CD4-positive, alpha-beta T cell (primary cell): ENCODE data around the gene TLE1. TPM values are rescaled to one million over a fixed set of nuclear protein-coding genes. Genes with fewer than 3 reads are reported as not detected.

Experiments used
- ATAC-seq: fragments of 200-7000 bp; cut with Tn5 transposase; one replicate; pipeline ENCODE4 v1.10.0; 2022; ENCODE audit warnings: mild to moderate bottlenecking; ENCODE audit not compliant: poor library complexity
- CTCF ChIA-PET: fragments of 350-600 bp; sonication (Branson Sonifier 250); formaldehyde crosslinking; loops from one replicate; lab custom pipeline; 2021; ENCODE audit warnings: antibody characterized with exemption, inconsistent platforms; lab: Charles Lee
- POLR2A ChIA-PET: fragments of 350-600 bp; sonication (Branson Sonifier 250); formaldehyde crosslinking; loops from one replicate; lab custom pipeline; 2021; ENCODE audit warnings: antibody characterized with exemption, inconsistent platforms; lab: Charles Lee
- DNase-seq, 14 experiments: peaks; one replicate each; pipeline ENCODE4 v3.0.0-alpha.2; 2013 to 2020; ENCODE audit warnings: mixed read lengths in 2 of 14
- H3K27ac ChIP-seq, 2 donors: one replicate each; pipeline versions ENCODE4 v1.5.1 to v1.7.0; 2013; ENCODE audit warnings: low read length in 2 of 2, low read depth in 1 of 2, mild to moderate bottlenecking in 1 of 2
- H3K27me3 ChIP-seq, 2 experiments: 1 replicate in 1 of 2; 2 replicates in 1 of 2; pipeline versions ENCODE4 v1.6.1 to v1.7.0; 2013; ENCODE audit warnings: low read length in 2 of 2, control low read depth in 1 of 2, mild to moderate bottlenecking in 1 of 2, moderate library complexity in 1 of 2; ENCODE audit not compliant: insufficient read depth in 2 of 2, control insufficient read depth in 1 of 2
- H3K36me3 ChIP-seq: one replicate; pipeline ENCODE4 v1.6.1; 2013; ENCODE audit warnings: low read length, control low read depth; ENCODE audit not compliant: insufficient read depth
- H3K4me1 ChIP-seq: one replicate; pipeline ENCODE4 v1.6.1; 2013; ENCODE audit warnings: low read length, control low read depth; ENCODE audit not compliant: insufficient read depth
- H3K4me3 ChIP-seq: one replicate; pipeline ENCODE4 v1.5.1; 2013; ENCODE audit warnings: mild to moderate bottlenecking, low read length, moderate library complexity
- H3K9me3 ChIP-seq, 2 experiments: 1 replicate in 1 of 2; 2 replicates in 1 of 2; pipeline versions ENCODE4 v1.6.1 to v1.7.0; 2013; ENCODE audit warnings: low read length in 2 of 2, mild to moderate bottlenecking in 2 of 2, control low read depth in 1 of 2, moderate library complexity in 1 of 2; ENCODE audit not compliant: control insufficient read depth in 1 of 2, insufficient read depth in 1 of 2
- H3K27ac Mint-ChIP-seq: one replicate; pipeline ENCODE4 v1.8.0; 2020; ENCODE audit warnings: mixed read lengths
- H3K27me3 Mint-ChIP-seq: one replicate; pipeline ENCODE4 v1.8.0; 2021; ENCODE audit warnings: mixed read lengths
- H3K36me3 Mint-ChIP-seq: one replicate; pipeline ENCODE4 v1.8.0; 2021; ENCODE audit warnings: low read depth, mixed read lengths
- H3K4me1 Mint-ChIP-seq: one replicate; pipeline ENCODE4 v1.8.0; 2021; ENCODE audit warnings: low read depth, mixed read lengths
- H3K4me3 Mint-ChIP-seq: one replicate; pipeline ENCODE4 v1.8.0; 2020; ENCODE audit warnings: mild to moderate bottlenecking, mixed read lengths
- H3K9me3 Mint-ChIP-seq: one replicate; pipeline ENCODE4 v1.8.0; 2020; ENCODE audit warnings: mixed read lengths
- CTCF ChIP-seq: fragments of 200-600 bp; IDR thresholded peaks from one replicate; pipeline ENCODE4 v1.8.0; 2022; ENCODE audit warnings: antibody characterized with exemption, mild to moderate bottlenecking
- intact Hi-C, 2 experiments: fragments of 100-400 bp; cut with DNase I in 1 of 2; cut with micrococcal nuclease in 1 of 2; formaldehyde crosslinking; loops; one replicate each; pipeline versions ENCODE4 v1.15.1 to v1.9.0; 2023 to 2025; cut with DNase I, micrococcal nuclease
- total RNA-seq, 174 experiments: library from RNA in 2 of 174; stranded (reverse) in 2 of 174; gene quantifications; one replicate each; pipeline ENCODE4 v1.2.3 and lab custom pipeline; 2021 to 2026

Gene TLE1
- total RNA-seq, 2 experiments from 2014 or later, result 3.4 to 3.5 TPM

GRCh38 chr9:81634915-81635516 is 54.3 kb downstream of the TLE1 start:
- no peak for ATAC-seq
- Mint-ChIP-seq H3K9me3 (no peaks in the 10 kb centered on the region), H3K4me3 (no peak overlapping the region), H3K4me1 (no peaks in the 10 kb centered on the region), H3K36me3 (no peaks in the 10 kb centered on the region), H3K27me3 (no peaks in the 10 kb centered on the region), H3K27ac (no peak overlapping the region)
- DNase-seq, result no peak
- no peaks in the 10 kb centered on the region for H3K36me3 ChIP-seq
- H3K4me1 ChIP-seq, result no peaks in the 10 kb centered on the region
- H3K27me3 ChIP-seq, result no peaks in the 10 kb centered on the region
- no peak overlapping the region for H3K27ac ChIP-seq
- ChIA-PET POLR2A (no interaction called here), CTCF (no interaction called here)
- no peaks in the 10 kb centered on the region for H3K9me3 ChIP-seq
- no peak overlapping the region for H3K4me3 ChIP-seq
- intact Hi-C loops, result no loop called here
- no peak for TF ChIP-seq CTCF

GRCh38 chr9:81633952-81634854 is 55.1 kb downstream of the TLE1 start:
- Mint-ChIP-seq H3K27ac (no peak overlapping the region), H3K27me3 (no peaks in the 10 kb centered on the region), H3K36me3 (no peaks in the 10 kb centered on the region), H3K4me1 (no peaks in the 10 kb centered on the region), H3K4me3 (no peak overlapping the region), H3K9me3 (no peaks in the 10 kb centered on the region)
- Histone ChIP-seq H3K4me3 (no peak overlapping the region), H3K9me3 (no peaks in the 10 kb centered on the region), H3K4me1 (no peaks in the 10 kb centered on the region), H3K27ac (no peak overlapping the region), H3K36me3 (no peaks in the 10 kb centered on the region), H3K27me3 (no peaks in the 10 kb centered on the region)
- DNase-seq (no peak), ATAC-seq (no peak)
- intact Hi-C loops, result no loop called here
- TF ChIP-seq CTCF, result no peak
- CTCF ChIA-PET, result no interaction called here
- POLR2A ChIA-PET, result no interaction called here

GRCh38 chr9:81632599-81632998 is 56.7 kb downstream of the TLE1 start:
- POLR2A ChIA-PET, result no interaction called here
- Mint-ChIP-seq H3K27me3 (no peaks in the 10 kb centered on the region), H3K4me3 (no peak overlapping the region), H3K36me3 (no peaks in the 10 kb centered on the region), H3K4me1 (no peaks in the 10 kb centered on the region), H3K27ac (no peak overlapping the region), H3K9me3 (no peaks in the 10 kb centered on the region)
- no peaks in the 10 kb centered on the region for H3K27me3 ChIP-seq
- H3K36me3 ChIP-seq, result no peaks in the 10 kb centered on the region
- CTCF ChIA-PET, result no interaction called here
- ATAC-seq (no peak), DNase-seq (no peak)
- no peak for TF ChIP-seq CTCF
- intact Hi-C loops, result no loop called here
- no peak overlapping the region for H3K27ac ChIP-seq
- H3K9me3 ChIP-seq, result no peaks in the 10 kb centered on the region
- no peak overlapping the region for H3K4me3 ChIP-seq
- H3K4me1 ChIP-seq, result no peaks in the 10 kb centered on the region
